AG10803 (cell line): ENCODE results near the gene VWA8.
A peak's percentile ranks its signal among the peaks of the same experiment; 100 is the strongest.

Source experiments
- DNase-seq: peaks from one replicate; pipeline ENCODE4 v3.0.0; 2010; ENCODE audit warnings: low read depth
- H3K4me3 ChIP-seq: 2 replicates; pipeline ENCODE4 v1.5.1; 2011; ENCODE audit warnings: mild to moderate bottlenecking, low read length, control low read depth
- CTCF ChIP-seq: conservative IDR thresholded peaks from 2 replicates; pipeline ENCODE4 v1.5.1; 2011; ENCODE audit warnings: mild to moderate bottlenecking, low read length, control low read depth, inconsistent platforms

The VWA8 gene

GRCh38 chr13:41706152-41706551, 254.8 kb downstream of the VWA8 start:
- H3K4me3 ChIP-seq: no peak overlapping the region
- peak; percentile 27 for DNase-seq
- TF ChIP-seq CTCF: no peak

- H3K4me3 ChIP-seq: no peak overlapping the region
Observed at GRCh38 chr13:41702540-41702939, 258.4 kb downstream of the VWA8 start.

GRCh38 chr13:41701676-41702075, 259.2 kb downstream of the VWA8 start:
- DNase-seq: no peak
- TF ChIP-seq CTCF: no peak
- H3K4me3 ChIP-seq: no peak overlapping the region

More at GRCh38 chr13:41702540-41702939, 258.4 kb downstream of the VWA8 start:
- DNase-seq: no peak
- TF ChIP-seq CTCF: no peak

- DNase-seq: peak; percentile 86
Observed at GRCh38 chr13:41700790-41701310, 260.1 kb downstream of the VWA8 start.

GRCh38 chr13:41699759-41700158, 261.1 kb downstream of the VWA8 start:
- no peak for TF ChIP-seq CTCF
- H3K4me3 ChIP-seq: no peak overlapping the region
- DNase-seq: no peak

More at GRCh38 chr13:41700790-41701310, 260.1 kb downstream of the VWA8 start:
- H3K4me3 ChIP-seq: no peak overlapping the region
- no peak for TF ChIP-seq CTCF

- no peak for TF ChIP-seq CTCF
Observed at GRCh38 chr13:41697578-41697977, 263.3 kb downstream of the VWA8 start.

GRCh38 chr13:41696163-41697003, 264.5 kb downstream of the VWA8 start:
- no peak for TF ChIP-seq CTCF
- no peak overlapping the region for H3K4me3 ChIP-seq
- peak; percentile 77 for DNase-seq

More at GRCh38 chr13:41697578-41697977, 263.3 kb downstream of the VWA8 start:
- DNase-seq: no peak
- H3K4me3 ChIP-seq: no peak overlapping the region
